ENCODE results near the gene SEC31A.

The SEC31A gene

GRCh38 chr4:82898322-82899243 is 7.6 kb upstream of the SEC31A start:
- Histone ChIP-seq H3K9me3 (ENCODE audit: control insufficient read depth in 5 of 5, low read length in 5 of 5) (no peaks in the 10 kb centered on the region), H3K4me3 (ENCODE audit: low read depth in 1 of 5, low read length in 5 of 5) (peak overlapping the region; percentile 80 to 96 (median 88)), H3K27ac (ENCODE audit: low read depth, low read length) (peak overlapping the region; percentile 96), H3K27me3 (ENCODE audit: control insufficient read depth in 5 of 5, insufficient read depth in 4 of 5, low read length in 5 of 5) (peaks cover 0 to 7% (median 0%) of the 10 kb centered on the region in 5 donors), H3K9ac (ENCODE audit: low read length in 5 of 5) (peak overlapping the region in 4 of 5 donors; percentile 48 to 91 (median 80)), H3K4me1 (ENCODE audit: control insufficient read depth in 5 of 5, insufficient read depth in 5 of 5, low read length in 5 of 5) (peaks cover 12 to 37% (median 30%) of the 10 kb centered on the region in 5 donors), H3K36me3 (ENCODE audit: control insufficient read depth in 5 of 5, insufficient read depth in 5 of 5, low read length in 5 of 5) (peaks cover 8 to 17% (median 12%) of the 10 kb centered on the region in 5 donors)

- Histone ChIP-seq H3K9me3 (ENCODE audit: control insufficient read depth in 5 of 5, low read length in 5 of 5) (no peaks in the 10 kb centered on the region), H3K4me1 (ENCODE audit: control insufficient read depth in 5 of 5, insufficient read depth in 5 of 5, low read length in 5 of 5) (peaks cover 12 to 39% (median 34%) of the 10 kb centered on the region in 5 donors), H3K4me3 (ENCODE audit: low read depth in 1 of 5, low read length in 5 of 5) (no peak overlapping the region)
These were observed 5.8 kb upstream of the SEC31A start for GRCh38 chr4:82896755-82897154.

GRCh38 chr4:82893942-82894341 is 3.0 kb upstream of the SEC31A start:
- H3K27me3 ChIP-seq (ENCODE audit: control insufficient read depth in 5 of 5, insufficient read depth in 4 of 5, low read length in 5 of 5) = no peaks in the 10 kb centered on the region
- H3K4me1 ChIP-seq (ENCODE audit: control insufficient read depth in 5 of 5, insufficient read depth in 5 of 5, low read length in 5 of 5) = peaks cover 0 to 36% (median 34%) of the 10 kb centered on the region in 5 donors

More at GRCh38 chr4:82896755-82897154, 5.8 kb upstream of the SEC31A start:
- peaks cover 8 to 24% (median 16%) of the 10 kb centered on the region in 5 donors for H3K36me3 ChIP-seq (ENCODE audit: control insufficient read depth in 5 of 5, insufficient read depth in 5 of 5, low read length in 5 of 5)
- H3K27ac ChIP-seq (ENCODE audit: low read depth, low read length) = no peak overlapping the region
- peaks cover 0 to 7% (median 0%) of the 10 kb centered on the region in 5 donors for H3K27me3 ChIP-seq (ENCODE audit: control insufficient read depth in 5 of 5, insufficient read depth in 4 of 5, low read length in 5 of 5)
- H3K9ac ChIP-seq (ENCODE audit: low read length in 5 of 5) = no peak overlapping the region

GRCh38 chr4:82892467-82892802 is 1.5 kb upstream of the SEC31A start:
- H3K27ac ChIP-seq (ENCODE audit: low read depth, low read length) = no peak overlapping the region
- no peaks in the 10 kb centered on the region for H3K27me3 ChIP-seq (ENCODE audit: control insufficient read depth in 5 of 5, insufficient read depth in 4 of 5, low read length in 5 of 5)
- no peaks in the 10 kb centered on the region for H3K9me3 ChIP-seq (ENCODE audit: control insufficient read depth in 5 of 5, low read length in 5 of 5)
- H3K4me3 ChIP-seq (ENCODE audit: low read depth in 1 of 5, low read length in 5 of 5) = no peak overlapping the region
- H3K36me3 ChIP-seq (ENCODE audit: control insufficient read depth in 5 of 5, insufficient read depth in 5 of 5, low read length in 5 of 5) = peaks cover 8 to 24% (median 16%) of the 10 kb centered on the region in 5 donors
- H3K4me1 ChIP-seq (ENCODE audit: control insufficient read depth in 5 of 5, insufficient read depth in 5 of 5, low read length in 5 of 5) = peaks cover 2 to 30% (median 23%) of the 10 kb centered on the region in 5 donors
- H3K9ac ChIP-seq (ENCODE audit: low read length in 5 of 5) = no peak overlapping the region

More at GRCh38 chr4:82893942-82894341, 3.0 kb upstream of the SEC31A start:
- Histone ChIP-seq H3K4me3 (ENCODE audit: low read depth in 1 of 5, low read length in 5 of 5) (no peak overlapping the region), H3K36me3 (ENCODE audit: control insufficient read depth in 5 of 5, insufficient read depth in 5 of 5, low read length in 5 of 5) (peaks cover 8 to 24% (median 16%) of the 10 kb centered on the region in 5 donors), H3K27ac (ENCODE audit: low read depth, low read length) (no peak overlapping the region), H3K9ac (ENCODE audit: low read length in 5 of 5) (no peak overlapping the region), H3K9me3 (ENCODE audit: control insufficient read depth in 5 of 5, low read length in 5 of 5) (no peaks in the 10 kb centered on the region)

- Histone ChIP-seq H3K27me3 (ENCODE audit: control insufficient read depth in 5 of 5, insufficient read depth in 4 of 5, low read length in 5 of 5) (no peaks in the 10 kb centered on the region), H3K36me3 (ENCODE audit: control insufficient read depth in 5 of 5, insufficient read depth in 5 of 5, low read length in 5 of 5) (peaks cover 8 to 24% (median 16%) of the 10 kb centered on the region in 5 donors), H3K4me1 (ENCODE audit: control insufficient read depth in 5 of 5, insufficient read depth in 5 of 5, low read length in 5 of 5) (peaks cover 2 to 31% (median 26%) of the 10 kb centered on the region in 5 donors), H3K27ac (ENCODE audit: low read depth, low read length) (peak overlapping the region; percentile 99), H3K4me3 (ENCODE audit: low read depth in 1 of 5, low read length in 5 of 5) (peak overlapping the region; percentile 80 to 95 (median 94)), H3K9ac (ENCODE audit: low read length in 5 of 5) (peak overlapping the region; percentile 77 to 93 (median 81)), H3K9me3 (ENCODE audit: control insufficient read depth in 5 of 5, low read length in 5 of 5) (no peaks in the 10 kb centered on the region)
These were observed 934 bp upstream of the SEC31A start for GRCh38 chr4:82891707-82892466.

GRCh38 chr4:82890528-82890900 is 439 bp downstream of the SEC31A start:
- Histone ChIP-seq H3K27ac (ENCODE audit: low read depth, low read length) (peak overlapping the region; percentile 99), H3K9me3 (ENCODE audit: control insufficient read depth in 5 of 5, low read length in 5 of 5) (no peaks in the 10 kb centered on the region), H3K27me3 (ENCODE audit: control insufficient read depth in 5 of 5, insufficient read depth in 4 of 5, low read length in 5 of 5) (no peaks in the 10 kb centered on the region), H3K4me3 (ENCODE audit: low read depth in 1 of 5, low read length in 5 of 5) (peak overlapping the region; percentile 85 to 95 (median 94)), H3K36me3 (ENCODE audit: control insufficient read depth in 5 of 5, insufficient read depth in 5 of 5, low read length in 5 of 5) (peaks cover 8 to 23% (median 16%) of the 10 kb centered on the region in 5 donors), H3K9ac (ENCODE audit: low read length in 5 of 5) (peak overlapping the region; percentile 81 to 96 (median 91)), H3K4me1 (ENCODE audit: control insufficient read depth in 5 of 5, insufficient read depth in 5 of 5, low read length in 5 of 5) (peaks cover 2 to 45% (median 38%) of the 10 kb centered on the region in 5 donors)

- Histone ChIP-seq H3K4me1 (ENCODE audit: control insufficient read depth in 5 of 5, insufficient read depth in 5 of 5, low read length in 5 of 5) (peaks cover 2 to 55% (median 41%) of the 10 kb centered on the region in 5 donors), H3K27me3 (ENCODE audit: control insufficient read depth in 5 of 5, insufficient read depth in 4 of 5, low read length in 5 of 5) (no peaks in the 10 kb centered on the region), H3K4me3 (ENCODE audit: low read depth in 1 of 5, low read length in 5 of 5) (peak overlapping the region; percentile 85 to 95 (median 94)), H3K9me3 (ENCODE audit: control insufficient read depth in 5 of 5, low read length in 5 of 5) (no peaks in the 10 kb centered on the region), H3K27ac (ENCODE audit: low read depth, low read length) (peak overlapping the region; percentile 99), H3K9ac (ENCODE audit: low read length in 5 of 5) (peak overlapping the region in 3 of 5 donors; percentile 17 to 96 (median 89)), H3K36me3 (ENCODE audit: control insufficient read depth in 5 of 5, insufficient read depth in 5 of 5, low read length in 5 of 5) (peaks cover 6 to 14% (median 9%) of the 10 kb centered on the region in 5 donors)
These were observed 1.7 kb downstream of the SEC31A start for GRCh38 chr4:82889287-82889686.

- Histone ChIP-seq H3K27ac (ENCODE audit: low read depth, low read length) (peak overlapping the region; percentile 46), H3K4me1 (ENCODE audit: control insufficient read depth in 5 of 5, insufficient read depth in 5 of 5, low read length in 5 of 5) (peaks cover 2 to 53% (median 37%) of the 10 kb centered on the region in 5 donors), H3K9ac (ENCODE audit: low read length in 5 of 5) (peak overlapping the region in 1 of 5 donors; percentile 66), H3K9me3 (ENCODE audit: control insufficient read depth in 5 of 5, low read length in 5 of 5) (no peaks in the 10 kb centered on the region), H3K27me3 (ENCODE audit: control insufficient read depth in 5 of 5, insufficient read depth in 4 of 5, low read length in 5 of 5) (no peaks in the 10 kb centered on the region), H3K36me3 (ENCODE audit: control insufficient read depth in 5 of 5, insufficient read depth in 5 of 5, low read length in 5 of 5) (peaks cover 0 to 3% (median 2%) of the 10 kb centered on the region in 5 donors), H3K4me3 (ENCODE audit: low read depth in 1 of 5, low read length in 5 of 5) (no peak overlapping the region)
These were observed 4.6 kb downstream of the SEC31A start for GRCh38 chr4:82886147-82886942.

GRCh38 chr4:82885410-82885809 is 5.5 kb downstream of the SEC31A start:
- Histone ChIP-seq H3K27ac (ENCODE audit: low read depth, low read length) (peak overlapping the region; percentile 24), H3K36me3 (ENCODE audit: control insufficient read depth in 5 of 5, insufficient read depth in 5 of 5, low read length in 5 of 5) (peaks cover 2 to 7% (median 5%) of the 10 kb centered on the region in 5 donors), H3K9me3 (ENCODE audit: control insufficient read depth in 5 of 5, low read length in 5 of 5) (no peaks in the 10 kb centered on the region), H3K4me3 (ENCODE audit: low read depth in 1 of 5, low read length in 5 of 5) (no peak overlapping the region), H3K9ac (ENCODE audit: low read length in 5 of 5) (peak overlapping the region in 1 of 5 donors; percentile 40), H3K4me1 (ENCODE audit: control insufficient read depth in 5 of 5, insufficient read depth in 5 of 5, low read length in 5 of 5) (peaks cover 2 to 52% (median 37%) of the 10 kb centered on the region in 5 donors), H3K27me3 (ENCODE audit: control insufficient read depth in 5 of 5, insufficient read depth in 4 of 5, low read length in 5 of 5) (no peaks in the 10 kb centered on the region)

Measured in subcutaneous abdominal adipose tissue (tissue), 5 donors.